Pulmonary artery endothelial cell (primary cell): Measurements from ENCODE around the gene DMD. TPM values are rescaled to one million over a fixed set of nuclear protein-coding genes. Genes with fewer than 3 reads are reported as not detected.
"Not testable (repeated sequence)": the region's sequence is repeated elsewhere in the genome, so short reads cannot be mapped to it uniquely, and the experiment has no call there.

Source experiments
- DNase-seq: peaks from one replicate; pipeline ENCODE4 v3.0.0-alpha.2; 2011; ENCODE audit warnings: low read depth, low spot score
- total RNA-seq: library from RNA; depleted of rRNA; stranded (reverse); fragments of >200 nt; gene quantifications from 2 replicates; pipeline ENCODE4 v1.2.3, GENCODE V29; 2014

Gene DMD
- total RNA-seq, 1 donor from 2014 or later, result 5.7 TPM

GRCh38 chrX:32281853-32282252, 929.5 kb downstream of the DMD start:
- no peak for DNase-seq

DNA sequence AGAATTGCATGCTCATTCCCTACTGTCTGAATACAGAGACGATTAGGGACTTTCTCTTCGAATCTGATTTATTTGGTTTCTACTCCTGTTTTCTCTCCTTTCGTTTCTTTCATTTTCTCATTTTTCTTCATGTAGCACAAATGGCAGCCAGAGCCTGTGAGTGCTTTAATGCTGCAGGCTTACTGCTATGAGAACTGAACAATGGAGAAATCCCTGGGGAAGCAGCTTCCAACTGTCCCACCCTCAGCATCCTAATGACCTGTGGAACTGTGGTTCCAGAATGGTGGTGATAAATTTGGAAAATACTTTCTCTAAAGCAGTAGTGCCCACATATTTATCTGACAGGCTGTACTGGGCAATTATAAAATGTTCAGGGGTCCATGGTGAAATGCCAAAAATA, 930.4 kb downstream of the DMD start:
- DNase-seq, result no peak

GRCh38 chrX:32280489-32280888, 930.9 kb downstream of the DMD start:
- no peak for DNase-seq

- DNase-seq, result no peak
Measured at GRCh38 chrX:32276153-32276552, 935.2 kb downstream of the DMD start.

- no peak for DNase-seq
Measured at GRCh38 chrX:32269866-32270265, 941.5 kb downstream of the DMD start.

GRCh38 chrX:32268207-32268606, 943.1 kb downstream of the DMD start:
- no peak for DNase-seq

DNA sequence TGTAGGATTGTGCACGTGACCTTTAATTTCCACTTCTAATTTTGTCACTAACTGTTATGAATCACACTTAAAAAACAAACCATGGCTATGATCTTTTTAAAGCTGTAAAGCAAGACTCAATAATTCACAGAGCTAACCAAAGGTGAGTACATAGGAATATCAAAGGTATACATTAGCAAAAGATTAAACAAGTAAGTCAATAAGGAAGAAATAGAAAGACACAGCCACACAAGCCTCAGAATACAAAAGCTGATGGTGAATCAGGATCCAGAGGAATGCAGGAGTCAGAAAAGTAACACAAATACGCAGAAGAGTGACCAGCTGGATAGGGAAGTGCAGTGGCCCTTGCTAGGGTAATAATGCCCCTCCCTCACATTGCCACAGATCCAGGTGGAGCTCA, 943.6 kb downstream of the DMD start:
- DNase-seq, result no peak

- DNase-seq, result not testable (repeated sequence)
Measured at GRCh38 chrX:32246675-32247074, 964.7 kb downstream of the DMD start.

GRCh38 chrX:32195611-32196010, 1015.7 kb downstream of the DMD start:
- no peak for DNase-seq

- no peak for DNase-seq
Measured at GRCh38 chrX:32191316-32191715, 1020.0 kb downstream of the DMD start.

DNA sequence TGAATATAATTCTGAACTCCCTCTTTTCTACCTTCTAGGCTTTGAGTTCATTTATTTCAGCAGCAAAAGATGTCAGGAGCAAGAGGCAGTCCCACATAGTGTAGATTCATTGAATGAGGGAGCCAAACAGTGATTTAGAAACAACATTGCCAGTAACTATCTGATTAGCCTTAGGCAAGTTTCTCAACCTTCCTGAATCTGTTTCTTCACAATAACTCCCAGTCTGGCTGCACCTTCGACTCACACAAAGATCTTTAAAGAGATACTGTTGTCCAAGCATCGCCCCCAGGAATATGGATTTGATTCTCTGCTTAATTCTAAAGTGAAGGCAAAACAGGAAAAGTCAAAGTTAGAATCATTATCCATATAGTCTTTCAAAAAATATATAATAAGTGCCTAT, 1026.2 kb downstream of the DMD start:
- no peak for DNase-seq

- DNase-seq, result no peak
Measured at GRCh38 chrX:32183066-32183465, 1028.3 kb downstream of the DMD start.

- DNase-seq, result no peak
Measured at GRCh38 chrX:32176510-32176909, 1034.8 kb downstream of the DMD start.

DNA sequence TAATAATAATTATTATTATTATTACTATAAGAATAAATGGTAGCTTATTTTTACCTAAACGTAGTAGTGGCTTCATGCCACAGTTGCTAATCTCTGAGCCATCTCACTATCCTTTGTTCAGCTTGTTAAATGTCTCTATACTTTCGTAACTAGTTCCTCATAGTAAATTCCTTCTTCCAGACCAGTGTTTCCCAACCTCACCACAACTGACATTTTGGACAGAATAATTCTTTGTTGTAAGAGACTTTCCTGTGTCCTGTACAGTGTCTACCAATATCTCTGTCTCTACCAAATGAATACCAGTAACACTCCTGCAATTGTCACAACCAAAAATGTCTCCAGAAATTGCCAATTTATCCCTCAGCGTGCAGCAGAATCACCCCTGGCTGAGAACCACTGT, 1040.9 kb downstream of the DMD start:
- DNase-seq, result no peak

DNA sequence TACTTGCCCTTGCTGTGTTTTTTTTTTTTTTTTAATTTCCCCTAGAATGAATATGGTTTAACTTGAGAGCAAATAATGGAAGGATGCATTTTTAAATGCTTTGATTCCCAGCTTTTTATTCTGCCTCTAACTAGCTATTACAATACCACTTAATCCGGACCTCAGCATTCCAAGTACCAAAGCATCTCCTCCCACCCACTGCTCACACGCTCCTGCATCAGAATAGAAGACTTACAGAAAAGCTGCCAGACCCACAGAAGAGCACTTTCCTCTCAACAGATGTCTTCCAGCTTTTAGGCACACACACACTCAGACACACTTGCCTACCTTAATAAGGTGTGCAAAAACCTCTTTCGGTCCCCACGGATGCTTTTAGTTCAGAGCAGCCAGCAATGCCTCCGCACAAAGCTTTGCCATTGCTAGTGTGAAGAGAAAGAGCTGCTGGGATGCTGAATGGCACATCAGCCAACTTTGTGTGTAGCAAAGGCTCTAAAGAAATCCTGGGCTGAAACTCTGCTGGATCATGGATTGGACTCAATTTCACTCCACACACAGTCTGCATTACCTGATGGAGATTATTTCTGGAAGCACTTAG, 1056.2 kb downstream of the DMD start:
- no peak for DNase-seq

DNA sequence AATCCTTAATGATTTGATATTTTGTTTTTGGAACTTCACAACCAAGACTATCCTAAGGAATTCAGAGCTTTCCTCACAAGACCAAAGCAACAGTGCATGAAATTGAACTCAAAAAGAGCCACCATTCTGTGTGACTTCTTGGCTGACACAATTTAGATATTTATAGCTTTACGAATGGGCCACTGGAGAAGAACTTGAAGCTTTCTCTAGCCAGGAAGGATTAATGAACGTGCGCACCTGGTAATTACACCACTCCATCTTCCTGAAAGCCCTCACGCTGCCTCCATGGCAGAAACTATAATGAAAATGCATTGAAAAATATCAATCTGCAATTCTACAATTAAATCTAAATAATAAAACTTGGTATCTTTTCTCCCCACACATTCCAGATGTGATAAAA, 1057.8 kb downstream of the DMD start:
- no peak for DNase-seq

- DNase-seq, result no peak
Measured at GRCh38 chrX:32150141-32150540, 1061.2 kb downstream of the DMD start.

- no peak for DNase-seq
Measured at GRCh38 chrX:32141841-32142240, 1069.5 kb downstream of the DMD start.

GRCh38 chrX:32139476-32139875, 1071.9 kb downstream of the DMD start:
- DNase-seq, result no peak

DNA sequence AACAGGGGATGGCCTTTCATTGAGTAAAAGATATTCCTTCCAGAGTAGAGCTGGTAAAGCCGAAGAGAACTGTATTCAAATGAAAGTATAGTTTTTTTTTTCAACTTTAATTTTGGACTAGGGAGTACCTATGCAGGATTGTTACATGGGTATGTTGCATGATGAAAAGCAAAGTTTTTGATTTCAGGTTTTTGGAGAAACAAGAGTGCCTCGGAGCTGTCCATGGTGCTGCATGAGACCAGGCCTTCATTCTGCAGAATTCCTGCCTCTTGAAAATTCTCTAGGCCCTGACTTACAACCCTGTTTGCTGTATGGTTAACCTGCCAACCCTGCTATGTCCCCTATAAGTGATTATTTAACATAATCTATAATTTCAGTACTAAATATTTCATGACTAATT, 1073.8 kb downstream of the DMD start:
- no peak for DNase-seq

- no peak for DNase-seq
Measured at GRCh38 chrX:32126997-32127396, 1084.4 kb downstream of the DMD start.

- DNase-seq, result no peak
Measured at GRCh38 chrX:32118832-32119231, 1092.5 kb downstream of the DMD start.

DNA sequence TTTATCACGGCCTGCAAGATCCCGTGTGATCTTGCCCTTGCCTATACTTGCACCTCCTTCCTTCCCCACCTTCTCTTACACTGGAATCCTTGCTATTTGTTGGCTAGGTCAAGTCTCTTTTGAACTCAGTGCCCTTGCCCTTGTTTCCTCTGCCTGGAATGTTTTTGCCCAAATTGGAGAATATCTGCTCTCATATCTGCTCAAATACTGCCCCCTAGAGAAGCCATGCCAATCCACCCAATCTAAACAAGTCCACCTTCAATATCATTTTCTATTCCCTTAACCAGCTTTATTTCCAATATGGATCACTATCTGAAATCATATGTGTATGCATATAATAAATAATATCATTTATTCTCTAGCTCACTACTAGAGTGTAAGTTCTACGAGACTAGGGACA, 1095.3 kb downstream of the DMD start:
- DNase-seq, result no peak

- DNase-seq, result no peak
Measured at GRCh38 chrX:32087663-32088062, 1123.7 kb downstream of the DMD start.
